CD14-positive monocyte (primary cell): ENCODE results near the gene GALNT1. TPM values are rescaled to one million over a fixed set of nuclear protein-coding genes. Genes with fewer than 3 reads are reported as not detected.

Experiments
- DNase-seq, 3 donors: peaks; one replicate each; pipeline ENCODE4 v3.0.0-alpha.2; 2011 to 2022
- H2AFZ ChIP-seq: 2 replicates; pipeline ENCODE4 v1.6.0; 2012; ENCODE audit warnings: mild to moderate bottlenecking, low read depth, low read length, inconsistent platforms; ENCODE audit not compliant: insufficient read depth, poor library complexity, severe bottlenecking
- H3K27ac ChIP-seq, 2 donors: 1 replicate in 1 of 2; 2 replicates in 1 of 2; pipeline ENCODE4 v1.5.1; 2012 to 2013; ENCODE audit warnings: low read length in 2 of 2, control low read depth in 1 of 2, inconsistent platforms in 1 of 2, low read depth in 1 of 2, mild to moderate bottlenecking in 1 of 2
- H3K27me3 ChIP-seq, 2 donors: one replicate each; pipeline versions ENCODE4 v1.6.0 to v1.6.1; 2011 to 2013; ENCODE audit warnings: low read length in 2 of 2; ENCODE audit not compliant: control insufficient read depth in 2 of 2, insufficient read depth in 2 of 2
- H3K36me3 ChIP-seq, 2 donors: replicated peaks in 1 of 2; 1 replicate in 1 of 2; 2 replicates in 1 of 2; pipeline versions ENCODE4 v1.5.1 to v1.6.1; 2012 to 2013; ENCODE audit warnings: low read length in 2 of 2, control low read depth in 1 of 2, inconsistent platforms in 1 of 2, mild to moderate bottlenecking in 1 of 2; ENCODE audit not compliant: insufficient read depth in 2 of 2, control insufficient read depth in 1 of 2
- H3K4me1 ChIP-seq, 2 donors: 1 replicate in 1 of 2; 2 replicates in 1 of 2; pipeline versions ENCODE4 v1.5.1 to v1.6.1; 2012 to 2013; ENCODE audit warnings: low read length in 2 of 2, control low read depth in 1 of 2, inconsistent platforms in 1 of 2, mild to moderate bottlenecking in 1 of 2, moderate library complexity in 1 of 2; ENCODE audit not compliant: insufficient read depth in 2 of 2, control insufficient read depth in 1 of 2
- H3K4me2 ChIP-seq: replicated peaks from 2 replicates; pipeline ENCODE3; 2012; ENCODE audit warnings: low read length, moderate library complexity, mild to moderate bottlenecking; ENCODE audit not compliant: poor library complexity, severe bottlenecking; ENCODE audit errors: extremely low read depth
- H3K4me3 ChIP-seq, 3 experiments: fragments of 200-600 bp in 1 of 3; sonication (generic) in 1 of 3; replicated peaks in 1 of 3; 1 replicate in 2 of 3; 2 replicates in 1 of 3; pipeline ENCODE4 v1.5.1; 2011 to 2013; ENCODE audit warnings: low read length in 3 of 3, mild to moderate bottlenecking in 3 of 3, control low read depth in 2 of 3, low read depth in 2 of 3, inconsistent platforms in 1 of 3, moderate library complexity in 1 of 3
- H3K79me2 ChIP-seq: 2 replicates; pipeline ENCODE4 v1.6.0; 2012; ENCODE audit warnings: mild to moderate bottlenecking, control low read depth, inconsistent platforms, low read length, moderate library complexity; ENCODE audit not compliant: insufficient read depth
- H3K9ac ChIP-seq: 2 replicates; pipeline ENCODE4 v1.6.0; 2017; ENCODE audit warnings: low read length, mild to moderate bottlenecking; ENCODE audit not compliant: insufficient read depth, poor library complexity, severe bottlenecking
- H3K9me3 ChIP-seq, 2 donors: replicated peaks in 1 of 2; 1 replicate in 1 of 2; 2 replicates in 1 of 2; pipeline versions ENCODE4 v1.5.1 to v1.6.1; 2012 to 2013; ENCODE audit warnings: low read length in 2 of 2, control low read depth in 1 of 2; ENCODE audit not compliant: control insufficient read depth in 1 of 2, insufficient read depth in 1 of 2
- H4K20me1 ChIP-seq: 2 replicates; pipeline ENCODE4 v1.6.0; 2012; ENCODE audit warnings: mild to moderate bottlenecking, low read length, control low read depth, moderate library complexity; ENCODE audit not compliant: insufficient read depth
- H3K27ac Mint-ChIP-seq, 7 donors: one replicate each; pipeline ENCODE4 v1.8.0; 2020; ENCODE audit warnings: mild to moderate bottlenecking in 7 of 7, mixed read lengths in 7 of 7, moderate library complexity in 6 of 7, inconsistent platforms in 2 of 7
- H3K27me3 Mint-ChIP-seq, 3 donors: one replicate each; pipeline ENCODE4 v1.8.0; 2021 to 2022; ENCODE audit warnings: low read depth in 3 of 3, mild to moderate bottlenecking in 3 of 3, mixed read lengths in 3 of 3, moderate library complexity in 3 of 3, inconsistent platforms in 1 of 3
- H3K36me3 Mint-ChIP-seq, 2 donors: one replicate each; pipeline ENCODE4 v1.8.0; 2020; ENCODE audit warnings: mixed read lengths in 2 of 2, inconsistent platforms in 1 of 2, mild to moderate bottlenecking in 1 of 2
- H3K4me1 Mint-ChIP-seq: one replicate; pipeline ENCODE4 v1.8.0; 2020; ENCODE audit warnings: mild to moderate bottlenecking, mixed read lengths
- H3K4me3 Mint-ChIP-seq, 2 donors: one replicate each; pipeline ENCODE4 v1.8.0; 2020; ENCODE audit warnings: mild to moderate bottlenecking in 2 of 2, mixed read lengths in 2 of 2, moderate library complexity in 1 of 2
- H3K9me3 Mint-ChIP-seq, 7 donors: one replicate each; pipeline ENCODE4 v1.8.0; 2020 to 2022; ENCODE audit warnings: mixed read lengths in 7 of 7, mild to moderate bottlenecking in 6 of 7, moderate library complexity in 6 of 7, inconsistent platforms in 2 of 7
- WGBS: methylation state at CpG from one replicate; pipeline ENCODE4 v1.1.5; 2013; ENCODE audit warnings: missing lambda C conversion rate; ENCODE audit not compliant: insufficient coverage; 5-methylcytosine and 5-hydroxymethylcytosine counted together
- intact Hi-C, 2 donors: fragments of 100-400 bp; cut with micrococcal nuclease; formaldehyde crosslinking; loops; one replicate each; pipeline versions ENCODE4 v1.15.0 to v1.15.1; 2023
- polyA plus RNA-seq, 3 donors: library from polyadenylated mRNA; depleted of rRNA in 1 of 3; unstranded in 2 of 3; stranded (reverse) in 1 of 3; fragments of 300-500 nt in 2 of 3; fragments of >200 nt in 1 of 3; fragmentation: Illumina TruSeq in 2 of 3; gene quantifications; 1 replicate in 2 of 3; 2 replicates in 1 of 3; pipeline ENCODE4 v1.2.3, GENCODE V29; 2012 to 2021
- TF ChIP-seq, protein P1 (sequence below): fragments of 200-600 bp; IDR thresholded peaks from one replicate; pipeline ENCODE4 v1.8.0; 2022; ENCODE audit warnings: antibody characterized with exemption, mild to moderate bottlenecking

GALNT1 gene
- polyA plus RNA-seq, 3 donors, result 16.8 to 58.5 (median 22.9) TPM

DNA sequence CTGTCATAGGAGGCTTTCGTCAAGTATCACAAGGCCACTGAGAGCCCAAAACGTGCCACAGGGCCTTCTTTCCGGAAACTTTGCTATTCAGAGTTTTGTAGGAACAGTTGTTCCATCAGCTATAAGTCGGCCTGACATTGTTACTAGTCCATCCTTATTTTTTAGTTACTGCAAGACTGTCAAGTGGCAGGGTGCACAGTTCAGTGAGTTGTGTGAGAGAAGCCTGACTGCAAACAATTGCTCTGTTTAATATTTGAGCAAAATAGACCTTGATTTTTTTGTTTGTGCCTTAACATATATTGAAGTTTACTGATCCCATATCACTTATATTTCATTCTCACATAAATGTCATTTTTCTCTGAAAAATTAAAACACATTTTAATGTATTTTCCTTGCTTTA lies 110.1 kb downstream of the GALNT1 start:
- Histone ChIP-seq H4K20me1 (no peaks in the 10 kb centered on the region), H3K27ac (no peak overlapping the region), H3K4me1 (no peaks in the 10 kb centered on the region), H3K36me3 (peaks cover 21 to 86% of the 10 kb centered on the region in 2 donors), H3K9me3 (no peaks in the 10 kb centered on the region), H2AFZ (no peak overlapping the region), H3K79me2 (no peaks in the 10 kb centered on the region), H3K4me2 (no peak overlapping the region), H3K9ac (no peak overlapping the region), H3K27me3 (no peaks in the 10 kb centered on the region), H3K4me3 (no peak overlapping the region)
- no peak for DNase-seq
- H3K36me3 Mint-ChIP-seq, result peaks cover 25 to 28% of the 10 kb centered on the region in 2 donors
- H3K4me1 Mint-ChIP-seq, result no peaks in the 10 kb centered on the region
- H3K4me3 Mint-ChIP-seq, result no peak overlapping the region
- no peak overlapping the region for H3K27ac Mint-ChIP-seq
- no peaks in the 10 kb centered on the region for H3K27me3 Mint-ChIP-seq
- WGBS, result 100% methylated on average over 3 of the region's 4 CpGs
- TF ChIP-seq, protein P1, sequence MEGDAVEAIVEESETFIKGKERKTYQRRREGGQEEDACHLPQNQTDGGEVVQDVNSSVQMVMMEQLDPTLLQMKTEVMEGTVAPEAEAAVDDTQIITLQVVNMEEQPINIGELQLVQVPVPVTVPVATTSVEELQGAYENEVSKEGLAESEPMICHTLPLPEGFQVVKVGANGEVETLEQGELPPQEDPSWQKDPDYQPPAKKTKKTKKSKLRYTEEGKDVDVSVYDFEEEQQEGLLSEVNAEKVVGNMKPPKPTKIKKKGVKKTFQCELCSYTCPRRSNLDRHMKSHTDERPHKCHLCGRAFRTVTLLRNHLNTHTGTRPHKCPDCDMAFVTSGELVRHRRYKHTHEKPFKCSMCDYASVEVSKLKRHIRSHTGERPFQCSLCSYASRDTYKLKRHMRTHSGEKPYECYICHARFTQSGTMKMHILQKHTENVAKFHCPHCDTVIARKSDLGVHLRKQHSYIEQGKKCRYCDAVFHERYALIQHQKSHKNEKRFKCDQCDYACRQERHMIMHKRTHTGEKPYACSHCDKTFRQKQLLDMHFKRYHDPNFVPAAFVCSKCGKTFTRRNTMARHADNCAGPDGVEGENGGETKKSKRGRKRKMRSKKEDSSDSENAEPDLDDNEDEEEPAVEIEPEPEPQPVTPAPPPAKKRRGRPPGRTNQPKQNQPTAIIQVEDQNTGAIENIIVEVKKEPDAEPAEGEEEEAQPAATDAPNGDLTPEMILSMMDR, result no peak
- intact Hi-C loops, result no loop called here
- H3K9me3 Mint-ChIP-seq, result no peaks in the 10 kb centered on the region

DNA sequence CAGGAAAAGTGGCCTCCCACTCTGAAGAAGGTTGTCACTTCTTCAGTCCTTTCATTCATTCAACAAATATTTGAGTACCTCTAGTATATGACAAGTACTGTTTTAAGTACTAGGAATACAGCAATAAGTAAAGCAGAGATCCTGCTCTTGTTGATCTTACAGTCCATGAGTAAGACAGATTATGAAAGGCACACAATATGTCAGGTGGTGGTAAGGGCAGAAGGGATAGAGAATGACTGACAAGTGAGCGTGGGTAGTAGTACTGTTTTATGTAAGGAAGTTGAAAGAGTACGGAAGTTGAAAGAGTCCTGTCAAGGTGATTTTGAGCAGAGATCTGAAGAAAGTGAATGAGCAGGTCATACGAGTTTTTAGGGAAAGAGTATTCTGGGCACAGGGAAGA lies 111.3 kb downstream of the GALNT1 start:
- H3K36me3 ChIP-seq, result peaks cover 21 to 87% of the 10 kb centered on the region in 2 donors
- H3K4me2 ChIP-seq, result no peak overlapping the region
- 100% methylated on average over 3 of the region's 3 CpGs for WGBS
- no peaks in the 10 kb centered on the region for H4K20me1 ChIP-seq
- TF ChIP-seq, protein P1, result no peak
- H3K4me1 ChIP-seq, result no peaks in the 10 kb centered on the region
- H3K27ac ChIP-seq, result no peak overlapping the region
- Mint-ChIP-seq H3K36me3 (peaks cover 28 to 29% of the 10 kb centered on the region in 2 donors), H3K27me3 (no peaks in the 10 kb centered on the region), H3K27ac (no peak overlapping the region), H3K4me3 (no peak overlapping the region), H3K9me3 (no peaks in the 10 kb centered on the region), H3K4me1 (no peaks in the 10 kb centered on the region)
- H2AFZ ChIP-seq, result no peak overlapping the region
- no peak for DNase-seq
- no peaks in the 10 kb centered on the region for H3K27me3 ChIP-seq
- intact Hi-C loops, result no loop called here
- H3K4me3 ChIP-seq, result no peak overlapping the region
- no peaks in the 10 kb centered on the region for H3K79me2 ChIP-seq
- no peaks in the 10 kb centered on the region for H3K9me3 ChIP-seq
- H3K9ac ChIP-seq, result no peak overlapping the region
